H1 (cell line): Measurements from ENCODE around the gene PKD1. TPM values are rescaled to one million over a fixed set of nuclear protein-coding genes. Genes with fewer than 3 reads are reported as not detected.

Experiments used
- MAFK ChIP-seq: IDR thresholded peaks from 2 replicates; pipeline ENCODE4 v1.6.1; 2012; ENCODE audit warnings: low read depth, mild to moderate bottlenecking, improper control_type of control experiment, low read length
- MAX ChIP-seq: IDR thresholded peaks from 2 replicates; pipeline ENCODE4 v1.6.1; 2012; ENCODE audit warnings: inconsistent platforms
- POLR2A ChIP-seq, 2 experiments: IDR thresholded peaks; 1 replicate in 1 of 2; 2 replicates in 1 of 2; pipeline ENCODE4 v1.6.1; 2011; ENCODE audit warnings: low read depth in 2 of 2, low read length in 2 of 2, mild to moderate bottlenecking in 2 of 2; ENCODE audit errors: control extremely low read depth in 1 of 2
- TAF1 ChIP-seq: IDR thresholded peaks from 2 replicates; pipeline ENCODE4 v1.6.1; 2011; ENCODE audit warnings: mild to moderate bottlenecking, low read depth, low read length
- polyA plus RNA-seq, 7 experiments: library from polyadenylated mRNA; depleted of rRNA in 3 of 7; stranded (reverse) in 5 of 7; unstranded in 2 of 7; fragments of >200 nt in 5 of 7; fragments of 200-250 nt in 2 of 7; gene quantifications; 1 replicate in 5 of 7; 2 replicates in 1 of 7; 4 replicates in 1 of 7; pipeline versions ENCODE4 v1.2.1 to v1.2.3, GENCODE V29; 2011 to 2013; ENCODE audit warnings: missing spikeins in 2 of 7, mixed read lengths in 2 of 7
- total RNA-seq: library from RNA; stranded (reverse); fragmentation: NEBNext Ultra II Directional; extraction: Animal tissue kit (Norgen Biotek cat#: 25700); gene quantifications from 2 replicates; pipeline ENCODE4 v1.2.1, GENCODE V29; 2021
- TF ChIP-seq, protein P1 (sequence below): IDR thresholded peaks from 2 replicates; pipeline ENCODE4 v1.6.1; 2011; ENCODE audit warnings: low read depth, mild to moderate bottlenecking, low read length; ENCODE audit not compliant: insufficient read depth

Gene PKD1
- total and polyA plus RNA-seq, 2 of the 8 experiments (the other 6 are each of a cell fraction or from before 2014, with no cell fraction given) = 40.6 to 52.7 TPM

- no peak for TF ChIP-seq MAFK
- TF ChIP-seq MAX = no peak
- TF ChIP-seq POLR2A (IDR thresholded peaks at IDR 0.05; ENCODE audit: control extremely low read depth in 1 of 2, low read depth in 2 of 2, low read length in 2 of 2) = no peak
- TF ChIP-seq, protein P1, sequence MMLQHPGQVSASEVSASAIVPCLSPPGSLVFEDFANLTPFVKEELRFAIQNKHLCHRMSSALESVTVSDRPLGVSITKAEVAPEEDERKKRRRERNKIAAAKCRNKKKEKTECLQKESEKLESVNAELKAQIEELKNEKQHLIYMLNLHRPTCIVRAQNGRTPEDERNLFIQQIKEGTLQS = no peak
- TF ChIP-seq TAF1 = no peak
These were observed 37.7 kb upstream of the PKD1 start (continued) for GRCh38 chr16:2173366-2173765.
